HepG2 (cell line): ENCODE data around the gene NLRP4. TPM values are rescaled to one million over a fixed set of nuclear protein-coding genes. Genes with fewer than 3 reads are reported as not detected.

Source experiments
- ATAC-seq: fragments of 200-7000 bp; cut with Tn5 transposase; 3 replicates; pipeline ENCODE4 v1.9.1; 2020; ENCODE audit warnings: mild to moderate bottlenecking, moderate library complexity
- BruUV-seq: library from RNA; stranded (reverse); fragments of 400-500 nt; replicated peaks from 2 replicates; lab custom pipeline; 2021; lab: Mats Ljungman, UMichigan
- CTCF ChIA-PET: fragments of 300-600 bp; formaldehyde crosslinking; extraction: SDS; loops from one replicate; lab custom pipeline; 2021; ENCODE audit warnings: low total read pairs, inconsistent platforms, low intra/inter-chr PET ratio; lab: Yijun Ruan, JAX
- POLR2A ChIA-PET: fragments of 350-600 bp; sonication (Branson Sonifier 250); formaldehyde crosslinking; loops from one replicate; lab custom pipeline; 2020; ENCODE audit warnings: antibody characterized with exemption, inconsistent platforms; lab: Yijun Ruan, JAX
- DNase-seq: peaks from one replicate; pipeline ENCODE4 v3.0.0-alpha.2; 2015; ENCODE audit warnings: low spot score
- FAIRE-seq: peaks from 3 replicates; lab custom pipeline; 2011; peaks lifted over from hg19 to GRCh38; lab: Jason Lieb, UNC
- H2AFZ ChIP-seq: one replicate; pipeline ENCODE4 v1.6.1; 2011; ENCODE audit warnings: low read length, inconsistent platforms
- H3K27ac ChIP-seq: fragments of 300-600 bp; 3 replicates; pipeline ENCODE4 v1.8.0; 2011; ENCODE audit warnings: mixed run types, mild to moderate bottlenecking, mixed read lengths, low read length, inconsistent platforms; ENCODE audit not compliant: insufficient read depth; ENCODE audit errors: extremely low read length
- H3K27me3 ChIP-seq, 2 experiments: fragments of 200-600 bp in 1 of 2; 2 replicates in 1 of 2; 3 replicates in 1 of 2; pipeline versions ENCODE4 v1.6.0 to v1.8.0; 2011; ENCODE audit warnings: low read length in 2 of 2, mild to moderate bottlenecking in 2 of 2, moderate library complexity in 2 of 2, inconsistent platforms in 1 of 2; ENCODE audit not compliant: insufficient read depth in 2 of 2, control insufficient read depth in 1 of 2
- H3K36me3 ChIP-seq, 2 experiments: fragments of 200-600 bp in 1 of 2; replicated peaks in 1 of 2; 2 replicates in 1 of 2; 3 replicates in 1 of 2; pipeline versions ENCODE4 v1.5.1 to v1.8.0; 2011; ENCODE audit warnings: low read length in 2 of 2, inconsistent platforms in 1 of 2; ENCODE audit not compliant: insufficient read depth in 2 of 2, control insufficient read depth in 1 of 2
- H3K4me1 ChIP-seq: 2 replicates; pipeline ENCODE4 v1.5.1; 2012; ENCODE audit warnings: low read length, inconsistent platforms; ENCODE audit not compliant: insufficient read depth
- H3K4me2 ChIP-seq: 2 replicates; pipeline ENCODE4 v1.6.0; 2011; ENCODE audit warnings: low read depth, low read length, inconsistent platforms
- H3K4me3 ChIP-seq, 3 experiments: fragments of 200-600 bp in 1 of 3; sonication (generic), shearing (Covaris generic) in 1 of 3; replicated peaks in 1 of 3; 2 replicates each; pipeline ENCODE4 v1.5.1; 2011 to 2016; ENCODE audit warnings: low read length in 3 of 3, inconsistent platforms in 2 of 3, low read depth in 2 of 3, mild to moderate bottlenecking in 2 of 3, control low read depth in 1 of 3, mixed read lengths in 1 of 3; ENCODE audit not compliant: insufficient read depth in 1 of 3
- H3K79me2 ChIP-seq: one replicate; pipeline ENCODE4 v1.6.1; 2011; ENCODE audit warnings: low read length, inconsistent platforms; ENCODE audit not compliant: insufficient read depth
- H3K9ac ChIP-seq: 2 replicates; pipeline ENCODE4 v1.6.0; 2011; ENCODE audit warnings: mild to moderate bottlenecking, low read depth, low read length, inconsistent platforms; ENCODE audit not compliant: insufficient read depth
- H3K9me3 ChIP-seq: 2 replicates; pipeline ENCODE4 v1.5.1; 2012; ENCODE audit warnings: mild to moderate bottlenecking, low read length
- H4K20me1 ChIP-seq: 2 replicates; pipeline ENCODE4 v1.6.0; 2011; ENCODE audit warnings: inconsistent platforms, mild to moderate bottlenecking, low read length, moderate library complexity; ENCODE audit not compliant: insufficient read depth
- ATF3 ChIP-seq: sonication (generic); formaldehyde crosslinking; IDR thresholded peaks from 2 replicates; pipeline ENCODE4 v1.4.0; 2020; ENCODE audit warnings: missing genetic modification reagents
- GLI4 ChIP-seq: sonication (generic); formaldehyde crosslinking; IDR thresholded peaks from 2 replicates; pipeline ENCODE4 v1.5.1; 2020; ENCODE audit warnings: missing genetic modification reagents, mild to moderate bottlenecking, moderate library complexity, borderline replicate concordance
- NAIF1 ChIP-seq: sonication (generic); formaldehyde crosslinking; IDR thresholded peaks from 2 replicates; pipeline ENCODE4 v1.5.0; 2020; ENCODE audit warnings: mild to moderate bottlenecking, missing genetic modification reagents, borderline replicate concordance
- NR0B2 ChIP-seq: sonication (generic); formaldehyde crosslinking; IDR thresholded peaks from 2 replicates; pipeline ENCODE4 v1.4.0; 2020; ENCODE audit warnings: mild to moderate bottlenecking, missing genetic modification reagents
- PAXIP1 ChIP-seq: sonication (generic); formaldehyde crosslinking; conservative IDR thresholded peaks from 2 replicates; pipeline ENCODE4 v1.4.0; 2020; ENCODE audit warnings: mild to moderate bottlenecking, missing genetic modification reagents, moderate library complexity
- PHF5A ChIP-seq: IDR thresholded peaks from one replicate; pipeline ENCODE4 v1.6.1; 2018; ENCODE audit warnings: low read depth, missing genetic modification reagents; ENCODE audit not compliant: unreplicated experiment
- SCMH1 ChIP-seq: sonication (generic); formaldehyde crosslinking; IDR thresholded peaks from 2 replicates; pipeline ENCODE4 v1.9.0; 2021; ENCODE audit warnings: missing genetic modification reagents, mild to moderate bottlenecking, borderline replicate concordance
- SMARCE1 ChIP-seq: fragments of 450-650 bp; IDR thresholded peaks from 2 replicates; pipeline ENCODE4 v1.6.1; 2017; ENCODE audit warnings: borderline replicate concordance
- TOE1 ChIP-seq: sonication (generic); formaldehyde crosslinking; IDR thresholded peaks from 2 replicates; pipeline ENCODE4 v1.4.0; 2020; ENCODE audit warnings: mild to moderate bottlenecking, missing genetic modification reagents
- ZBTB38 ChIP-seq: sonication (generic); formaldehyde crosslinking; IDR thresholded peaks from 2 replicates; pipeline ENCODE4 v1.5.1; 2020; ENCODE audit warnings: mild to moderate bottlenecking, missing genetic modification reagents
- ZFP41 ChIP-seq: sonication (generic); formaldehyde crosslinking; IDR thresholded peaks from 2 replicates; pipeline ENCODE4 v1.4.0; 2020; ENCODE audit warnings: mild to moderate bottlenecking, missing genetic modification reagents, borderline replicate concordance
- ZFP91 ChIP-seq: sonication (generic); formaldehyde crosslinking; IDR thresholded peaks from 2 replicates; pipeline ENCODE4 v1.9.0; 2022; ENCODE audit warnings: missing genetic modification reagents, mild to moderate bottlenecking, borderline replicate concordance
- ZGPAT ChIP-seq: IDR thresholded peaks from 2 replicates; pipeline ENCODE4 v1.6.1; 2016; ENCODE audit warnings: mild to moderate bottlenecking
- ZNF121 ChIP-seq: sonication (generic); formaldehyde crosslinking; IDR thresholded peaks from 2 replicates; pipeline ENCODE4 v1.5.0; 2020; ENCODE audit warnings: mild to moderate bottlenecking, missing genetic modification reagents
- ZNF264 ChIP-seq: sonication (generic); formaldehyde crosslinking; IDR thresholded peaks from 2 replicates; pipeline ENCODE4 v1.4.0; 2020; ENCODE audit warnings: missing genetic modification reagents
- ZNF383 ChIP-seq: sonication (generic); formaldehyde crosslinking; IDR thresholded peaks from 2 replicates; pipeline ENCODE4 v1.4.0; 2020; ENCODE audit warnings: missing genetic modification reagents, mild to moderate bottlenecking, borderline replicate concordance
- ZNF552 ChIP-seq: sonication (generic); formaldehyde crosslinking; IDR thresholded peaks from 2 replicates; pipeline ENCODE4 v1.9.0; 2022; ENCODE audit warnings: missing genetic modification reagents, mild to moderate bottlenecking, borderline replicate concordance
- ZNF629 ChIP-seq: sonication (generic); formaldehyde crosslinking; conservative IDR thresholded peaks from 2 replicates; pipeline ENCODE4 v1.5.0; 2020; ENCODE audit warnings: missing genetic modification reagents
- ZNF773 ChIP-seq: sonication (generic); formaldehyde crosslinking; IDR thresholded peaks from 2 replicates; pipeline ENCODE4 v1.4.0; 2020; ENCODE audit warnings: missing genetic modification reagents, borderline replicate concordance
- WGBS: methylation state at CpG from one replicate; pipeline ENCODE4 v1.1.6; 2017; ENCODE audit warnings: low lambda C conversion rate; 5-methylcytosine and 5-hydroxymethylcytosine counted together
- in situ Hi-C: cut with HindIII; loops from 2 replicates; pipeline ENCODE4 v1.10.0; 2017; ENCODE audit warnings: low pct_unique_long_range_greater_than_20kb; ENCODE audit not compliant: extremely low pct_ligation_motif_present
- intact Hi-C: fragments of 100-400 bp; cut with micrococcal nuclease; formaldehyde crosslinking; loops from one replicate; pipeline ENCODE4 v1.10.0; 2022; ENCODE audit not compliant: unreplicated experiment
- polyA plus RNA-seq, 8 experiments: library from polyadenylated mRNA; depleted of rRNA in 3 of 8; stranded (reverse) in 7 of 8; unstranded in 1 of 8; fragments of >200 nt; fragmentation: Illumina TruSeq in 4 of 8; extraction: Trizol in 4 of 8; gene quantifications; 2 replicates each; pipeline versions ENCODE4 v1.2.1 to v1.2.3, GENCODE V29; 2011 to 2016; ENCODE audit warnings: low read depth in 4 of 8, missing spikeins in 1 of 8, mixed read lengths in 1 of 8; ENCODE audit not compliant: insufficient read depth in 1 of 8
- total RNA-seq, 5 experiments: library from RNA; depleted of rRNA; stranded (reverse); fragments of >200 nt; fragmentation: Illumina TruSeq; extraction: Trizol; gene quantifications; 2 replicates each; pipeline ENCODE4 v1.2.3, GENCODE V29; 2016; ENCODE audit warnings: low read depth in 1 of 5

NLRP4 gene
- total and polyA plus RNA-seq, 2 of the 13 experiments (the other 11 are each of a cell fraction or from before 2014, with no cell fraction given): not detected

GRCh38 chr19:55838251-55838650 is 1.9 kb downstream of the NLRP4 start:
- no peaks in the 10 kb centered on the region for H3K4me1 ChIP-seq
- no peaks in the 10 kb centered on the region for H3K27me3 ChIP-seq
- no peak overlapping the region for H2AFZ ChIP-seq
- no peak overlapping the region for H3K27ac ChIP-seq
- H3K4me2 ChIP-seq: no peak overlapping the region
- CTCF ChIA-PET: no interaction called here
- FAIRE-seq (no peak), DNase-seq (no peak), ATAC-seq (no peak)
- no peak overlapping the region for H3K4me3 ChIP-seq
- no peak overlapping the region for H3K9ac ChIP-seq
- POLR2A ChIA-PET: no interaction called here
- H3K9me3 ChIP-seq: no peaks in the 10 kb centered on the region
- intact Hi-C loops (no loop called here), in situ Hi-C loops (no loop called here)
- H4K20me1 ChIP-seq: no peaks in the 10 kb centered on the region
- no peaks in the 10 kb centered on the region for H3K79me2 ChIP-seq
- H3K36me3 ChIP-seq: no peaks in the 10 kb centered on the region
- 20% methylated on average over 3 of the region's 3 CpGs for WGBS
- no TSS peak for BruUV-seq
- TF ChIP-seq PHF5A (CRISPR knock-in tag) (no peak), ZFP91 (CRISPR knock-in tag) (no peak), ZFP41 (CRISPR knock-in tag) (no peak), ZBTB38 (CRISPR knock-in tag) (no peak), ZNF383 (CRISPR knock-in tag) (no peak), TOE1 (CRISPR knock-in tag) (no peak), ZGPAT (CRISPR knock-in tag) (no peak), ZNF552 (CRISPR knock-in tag) (no peak), GLI4 (CRISPR knock-in tag) (no peak), ZNF773 (CRISPR knock-in tag) (no peak), ATF3 (CRISPR knock-in tag) (no peak), ZNF121 (CRISPR knock-in tag) (no peak), PAXIP1 (CRISPR knock-in tag) (no peak), ZNF629 (CRISPR knock-in tag) (no peak), SMARCE1 (no peak), ZNF264 (CRISPR knock-in tag) (no peak), NR0B2 (CRISPR knock-in tag) (no peak), SCMH1 (no peak), NAIF1 (CRISPR knock-in tag) (no peak)
